ENCODE results near the gene TOMM40. TPM values are rescaled to one million over a fixed set of nuclear protein-coding genes. Genes with fewer than 3 reads are reported as not detected.

Gene TOMM40
- total and polyA plus RNA-seq, 9 donors = 11.1 to 63.9 (median 39.9) TPM

- TF ChIP-seq, protein P1, sequence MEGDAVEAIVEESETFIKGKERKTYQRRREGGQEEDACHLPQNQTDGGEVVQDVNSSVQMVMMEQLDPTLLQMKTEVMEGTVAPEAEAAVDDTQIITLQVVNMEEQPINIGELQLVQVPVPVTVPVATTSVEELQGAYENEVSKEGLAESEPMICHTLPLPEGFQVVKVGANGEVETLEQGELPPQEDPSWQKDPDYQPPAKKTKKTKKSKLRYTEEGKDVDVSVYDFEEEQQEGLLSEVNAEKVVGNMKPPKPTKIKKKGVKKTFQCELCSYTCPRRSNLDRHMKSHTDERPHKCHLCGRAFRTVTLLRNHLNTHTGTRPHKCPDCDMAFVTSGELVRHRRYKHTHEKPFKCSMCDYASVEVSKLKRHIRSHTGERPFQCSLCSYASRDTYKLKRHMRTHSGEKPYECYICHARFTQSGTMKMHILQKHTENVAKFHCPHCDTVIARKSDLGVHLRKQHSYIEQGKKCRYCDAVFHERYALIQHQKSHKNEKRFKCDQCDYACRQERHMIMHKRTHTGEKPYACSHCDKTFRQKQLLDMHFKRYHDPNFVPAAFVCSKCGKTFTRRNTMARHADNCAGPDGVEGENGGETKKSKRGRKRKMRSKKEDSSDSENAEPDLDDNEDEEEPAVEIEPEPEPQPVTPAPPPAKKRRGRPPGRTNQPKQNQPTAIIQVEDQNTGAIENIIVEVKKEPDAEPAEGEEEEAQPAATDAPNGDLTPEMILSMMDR (IDR thresholded peaks at IDR 0.05) = no peak
- TF ChIP-seq EP300 (IDR thresholded peaks at IDR 0.05) (no peak), POLR2A (IDR thresholded peaks at IDR 0.05) (no peak)
- intact Hi-C loops (cut with DNase I) = no loop called here
- no peak for DNase-seq
- Histone ChIP-seq H3K27ac (no peak overlapping the region), H3K9me3 (no peaks in the 10 kb centered on the region), H3K4me3 (no peak overlapping the region), H3K4me1 (ENCODE audit: insufficient read depth) (no peaks in the 10 kb centered on the region), H3K27me3 (no peaks in the 10 kb centered on the region), H3K36me3 (no peaks in the 10 kb centered on the region)
- WGBS, 3 donors = 93 to 98% (median 96%) methylated on average over 2 of the region's 2 CpGs
These were observed 27.1 kb upstream of the TOMM40 start for GRCh38 chr19:44863990-44864389.

GRCh38 chr19:44865196-44865767 is 25.8 kb upstream of the TOMM40 start:
- intact Hi-C loops (cut with DNase I) = no loop called here
- Histone ChIP-seq H3K27me3 (no peaks in the 10 kb centered on the region), H3K9me3 (no peaks in the 10 kb centered on the region), H3K36me3 (no peaks in the 10 kb centered on the region), H3K4me1 (ENCODE audit: insufficient read depth) (no peaks in the 10 kb centered on the region), H3K27ac (no peak overlapping the region), H3K4me3 (no peak overlapping the region)
- TF ChIP-seq POLR2A (IDR thresholded peaks at IDR 0.05) (no peak), EP300 (IDR thresholded peaks at IDR 0.05) (no peak)
- TF ChIP-seq, protein P1 (IDR thresholded peaks at IDR 0.05) = no peak
- WGBS, 3 donors = 86 to 90% (median 89%) methylated on average over 27 of the region's 27 CpGs
- no peak for DNase-seq

- no peak overlapping the region for H3K27ac ChIP-seq
- no peaks in the 10 kb centered on the region for H3K9me3 ChIP-seq
- no peaks in the 10 kb centered on the region for H3K36me3 ChIP-seq
- H3K4me1 ChIP-seq (ENCODE audit: insufficient read depth) = no peaks in the 10 kb centered on the region
- no peak for DNase-seq
- H3K4me3 ChIP-seq = no peak overlapping the region
- WGBS, 3 donors = 89 to 95% (median 91%) methylated on average over 4 of the region's 4 CpGs
- intact Hi-C loops (cut with DNase I) = no loop called here
- no peaks in the 10 kb centered on the region for H3K27me3 ChIP-seq
- TF ChIP-seq, protein P1 (IDR thresholded peaks at IDR 0.05) = no peak
- TF ChIP-seq POLR2A (IDR thresholded peaks at IDR 0.05) = no peak
- TF ChIP-seq EP300 (IDR thresholded peaks at IDR 0.05) = no peak
These were observed 24.4 kb upstream of the TOMM40 start for GRCh38 chr19:44866664-44867063.

DNA sequence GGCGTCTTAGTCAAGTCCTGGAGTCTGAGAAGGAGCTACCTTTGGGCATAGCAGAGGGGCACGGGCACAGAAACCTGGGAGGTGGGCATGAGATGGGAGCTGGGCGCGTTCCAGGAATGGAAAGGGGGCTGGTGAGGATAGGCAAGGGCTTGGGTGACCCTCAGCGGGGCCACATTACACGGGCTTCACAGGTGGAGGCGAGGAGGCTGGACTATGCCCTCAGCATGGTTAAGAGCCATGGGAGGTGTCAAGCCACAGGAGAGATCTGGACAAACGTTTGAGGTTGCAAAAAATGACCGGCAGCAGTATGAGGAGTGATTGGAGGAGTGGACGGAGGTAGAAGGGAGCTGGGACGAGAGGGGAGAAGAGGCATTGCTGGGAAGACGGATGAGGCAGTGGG is 23.5 kb upstream of the TOMM40 start:
- no peaks in the 10 kb centered on the region for H3K27me3 ChIP-seq
- H3K27ac ChIP-seq = no peak overlapping the region
- TF ChIP-seq, protein P1 (IDR thresholded peaks at IDR 0.05) = no peak
- TF ChIP-seq POLR2A (IDR thresholded peaks at IDR 0.05) (no peak), EP300 (IDR thresholded peaks at IDR 0.05) (no peak)
- H3K36me3 ChIP-seq = no peaks in the 10 kb centered on the region
- 88 to 91% (median 90%) methylated on average over 12 of the region's 12 CpGs for WGBS, 3 donors
- H3K4me3 ChIP-seq = no peak overlapping the region
- intact Hi-C loops (cut with DNase I) = no loop called here
- no peak for DNase-seq
- H3K9me3 ChIP-seq = no peaks in the 10 kb centered on the region
- no peaks in the 10 kb centered on the region for H3K4me1 ChIP-seq (ENCODE audit: insufficient read depth)
